NCI-H146 (cell line): ENCODE measurements around the gene CD58.

Experiments
- DNase-seq: peaks from one replicate; lab custom pipeline; 2025; lab: John Stamatoyannopoulos, UW

CD58 gene

GRCh38 chr1:116538544-116538943 is 32.3 kb downstream of the CD58 start:
- DNase-seq: no peak

GRCh38 chr1:116537898-116538297 is 32.9 kb downstream of the CD58 start:
- DNase-seq: no peak

- DNase-seq: no peak
Measured at GRCh38 chr1:116537040-116537831, 33.6 kb downstream of the CD58 start.

GRCh38 chr1:116534014-116534739 is 36.6 kb downstream of the CD58 start:
- no peak for DNase-seq

- DNase-seq: no peak
Measured at GRCh38 chr1:116533429-116533820, 37.4 kb downstream of the CD58 start.

- DNase-seq: no peak
Measured at GRCh38 chr1:116532671-116533428, 38.0 kb downstream of the CD58 start.

GRCh38 chr1:116531917-116532316 is 38.9 kb downstream of the CD58 start:
- no peak for DNase-seq

- DNase-seq: no peak
Measured at GRCh38 chr1:116529681-116530080, 41.1 kb downstream of the CD58 start.

GRCh38 chr1:116529199-116529631 is 41.6 kb downstream of the CD58 start:
- DNase-seq: no peak

- no peak for DNase-seq
Measured at GRCh38 chr1:116528329-116529083, 42.3 kb downstream of the CD58 start.

GRCh38 chr1:116525440-116525839 is 45.4 kb downstream of the CD58 start:
- DNase-seq: no peak

GRCh38 chr1:116521186-116521585 is 49.6 kb downstream of the CD58 start:
- DNase-seq: no peak

GRCh38 chr1:116518400-116518799 is 52.4 kb downstream of the CD58 start:
- DNase-seq: no peak

GRCh38 chr1:116516631-116517030 is 54.2 kb downstream of the CD58 start:
- DNase-seq: no peak

- no peak for DNase-seq
Measured at GRCh38 chr1:116515702-116516101, 55.1 kb downstream of the CD58 start.

GRCh38 chr1:116514708-116515525 is 55.9 kb downstream of the CD58 start:
- DNase-seq: no peak

- no peak for DNase-seq
Measured at GRCh38 chr1:116513956-116514355, 56.9 kb downstream of the CD58 start.

GRCh38 chr1:116511459-116512019 is 59.3 kb downstream of the CD58 start:
- DNase-seq: no peak

GRCh38 chr1:116510361-116510760 is 60.5 kb downstream of the CD58 start:
- DNase-seq: no peak
